ENCODE measurements around the gene HLA-DPA1.

HLA-DPA1 gene

DNA sequence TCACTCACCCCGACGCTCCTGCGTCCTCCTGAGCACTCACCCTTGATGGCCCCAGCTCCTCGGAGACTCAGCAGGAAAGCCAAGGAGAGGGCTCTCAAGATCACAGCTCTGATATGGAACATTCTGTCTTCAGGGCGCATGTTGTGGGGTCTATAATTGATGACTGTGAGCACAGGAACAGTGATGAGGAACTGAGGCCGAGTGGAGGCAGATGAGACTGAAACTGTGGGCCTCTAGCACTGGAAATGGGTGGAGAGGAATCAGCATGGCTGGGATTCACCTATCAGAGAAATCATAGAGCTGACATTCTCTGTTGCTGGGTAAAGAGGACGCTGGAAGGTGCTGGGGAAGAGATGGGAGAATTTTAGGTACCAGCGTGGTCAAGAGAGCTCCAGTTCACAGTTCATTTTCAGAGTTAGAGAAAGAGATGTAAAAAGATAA is at the start of gene HLA-DPA1:
Gene HLA-DPA1, minus strand, starts transcription at position 219 of the 441 bp plus-strand sequence.
- H3K4me3 ChIP-seq (ENCODE audit: low read depth, low read length): no peak within 1 kb of the TSS
- TF ChIP-seq, protein P1, sequence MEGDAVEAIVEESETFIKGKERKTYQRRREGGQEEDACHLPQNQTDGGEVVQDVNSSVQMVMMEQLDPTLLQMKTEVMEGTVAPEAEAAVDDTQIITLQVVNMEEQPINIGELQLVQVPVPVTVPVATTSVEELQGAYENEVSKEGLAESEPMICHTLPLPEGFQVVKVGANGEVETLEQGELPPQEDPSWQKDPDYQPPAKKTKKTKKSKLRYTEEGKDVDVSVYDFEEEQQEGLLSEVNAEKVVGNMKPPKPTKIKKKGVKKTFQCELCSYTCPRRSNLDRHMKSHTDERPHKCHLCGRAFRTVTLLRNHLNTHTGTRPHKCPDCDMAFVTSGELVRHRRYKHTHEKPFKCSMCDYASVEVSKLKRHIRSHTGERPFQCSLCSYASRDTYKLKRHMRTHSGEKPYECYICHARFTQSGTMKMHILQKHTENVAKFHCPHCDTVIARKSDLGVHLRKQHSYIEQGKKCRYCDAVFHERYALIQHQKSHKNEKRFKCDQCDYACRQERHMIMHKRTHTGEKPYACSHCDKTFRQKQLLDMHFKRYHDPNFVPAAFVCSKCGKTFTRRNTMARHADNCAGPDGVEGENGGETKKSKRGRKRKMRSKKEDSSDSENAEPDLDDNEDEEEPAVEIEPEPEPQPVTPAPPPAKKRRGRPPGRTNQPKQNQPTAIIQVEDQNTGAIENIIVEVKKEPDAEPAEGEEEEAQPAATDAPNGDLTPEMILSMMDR (IDR thresholded peaks at IDR 0.05; ENCODE audit: low read depth, low read length, missing control alignments): no peak
- in situ Hi-C loops (cut with HindIII; ENCODE audit: low sequenced_read_pairs): no loop called here
- DNase-seq (ENCODE audit: low read depth): no peak

DNA sequence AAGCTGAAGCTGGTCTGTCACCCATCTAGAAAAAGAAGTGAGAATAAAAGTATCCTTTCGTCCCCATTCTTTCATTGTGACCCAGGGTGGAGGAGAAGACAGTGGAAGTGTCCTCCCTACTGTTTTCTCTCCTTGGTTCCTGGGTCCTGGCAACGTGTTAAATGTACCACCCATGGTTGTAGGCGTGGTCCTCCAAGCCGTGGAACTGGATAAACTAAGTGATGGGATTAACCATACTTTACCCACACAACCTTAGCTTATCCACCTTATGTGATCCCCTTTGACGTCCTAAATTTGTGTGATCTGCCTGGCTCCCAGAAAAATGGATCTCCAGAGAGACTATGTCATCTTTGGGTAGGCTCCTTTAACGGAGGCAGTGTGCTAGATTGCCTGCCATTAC is 49.7 kb upstream of the HLA-DPA1 start:
- TF ChIP-seq, protein P1 (IDR thresholded peaks at IDR 0.05; ENCODE audit: low read depth, low read length, missing control alignments): no peak
- in situ Hi-C loops (cut with HindIII; ENCODE audit: low sequenced_read_pairs): no loop called here
- no peak overlapping the region for H3K4me3 ChIP-seq (ENCODE audit: low read depth, low read length)
- DNase-seq (ENCODE audit: low read depth): no peak

DNA sequence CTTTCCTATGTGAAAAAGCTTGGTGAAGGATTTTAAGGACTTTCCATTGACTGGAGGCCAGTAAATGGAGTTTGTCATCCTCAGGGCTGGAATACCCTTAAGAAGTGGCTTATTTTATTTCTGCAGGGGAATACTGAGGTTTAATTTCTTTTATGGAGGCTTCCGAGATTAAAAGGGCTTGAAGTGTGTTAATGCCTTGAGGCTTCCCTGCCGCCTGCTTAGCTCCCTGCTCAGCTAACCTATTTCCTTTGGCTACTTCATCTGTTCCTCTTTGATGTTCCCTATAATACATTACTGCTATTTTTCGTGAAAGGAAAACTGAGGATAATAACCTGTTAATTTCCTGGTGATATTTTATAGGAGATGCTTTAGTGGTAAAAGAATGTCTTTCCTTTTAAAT is 46.6 kb upstream of the HLA-DPA1 start:
- H3K4me3 ChIP-seq (ENCODE audit: low read depth, low read length): no peak overlapping the region
- TF ChIP-seq, protein P1 (IDR thresholded peaks at IDR 0.05; ENCODE audit: low read depth, low read length, missing control alignments): no peak
- in situ Hi-C loops (cut with HindIII; ENCODE audit: low sequenced_read_pairs): no loop called here
- DNase-seq (ENCODE audit: low read depth): no peak

DNA sequence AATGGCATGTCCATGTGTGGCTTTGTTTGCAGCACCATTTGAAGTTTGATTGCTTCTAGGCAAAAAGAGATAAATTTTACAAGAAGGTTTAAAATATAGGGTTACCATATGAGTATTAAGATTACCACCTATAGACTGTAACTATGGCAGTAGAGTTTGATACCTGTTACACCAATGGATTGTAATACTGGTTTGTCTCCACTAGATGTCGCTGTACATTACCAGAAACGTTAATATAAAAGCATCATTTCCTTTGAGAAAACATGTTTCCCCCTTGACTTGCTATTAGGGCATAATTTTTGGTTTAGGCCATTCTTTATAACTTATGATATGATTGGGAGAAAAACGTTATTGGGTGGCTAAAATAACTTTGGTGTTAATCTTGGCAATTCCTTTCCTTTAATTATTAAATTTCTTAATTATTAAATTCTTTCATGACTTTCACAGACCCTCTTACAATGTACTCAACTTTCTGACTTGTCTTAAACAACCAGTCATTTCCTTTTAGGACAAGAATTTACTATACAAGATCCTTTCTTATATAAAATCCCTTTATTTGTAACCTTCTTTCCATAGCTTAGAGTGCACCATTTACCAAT is 45.2 kb upstream of the HLA-DPA1 start:
- DNase-seq (ENCODE audit: low read depth): peak; percentile 43
- in situ Hi-C loops (cut with HindIII; ENCODE audit: low sequenced_read_pairs): no loop called here
- TF ChIP-seq, protein P1 (IDR thresholded peaks at IDR 0.05; ENCODE audit: low read depth, low read length, missing control alignments): peak; percentile 47
- H3K4me3 ChIP-seq (ENCODE audit: low read depth, low read length): no peak overlapping the region

DNA sequence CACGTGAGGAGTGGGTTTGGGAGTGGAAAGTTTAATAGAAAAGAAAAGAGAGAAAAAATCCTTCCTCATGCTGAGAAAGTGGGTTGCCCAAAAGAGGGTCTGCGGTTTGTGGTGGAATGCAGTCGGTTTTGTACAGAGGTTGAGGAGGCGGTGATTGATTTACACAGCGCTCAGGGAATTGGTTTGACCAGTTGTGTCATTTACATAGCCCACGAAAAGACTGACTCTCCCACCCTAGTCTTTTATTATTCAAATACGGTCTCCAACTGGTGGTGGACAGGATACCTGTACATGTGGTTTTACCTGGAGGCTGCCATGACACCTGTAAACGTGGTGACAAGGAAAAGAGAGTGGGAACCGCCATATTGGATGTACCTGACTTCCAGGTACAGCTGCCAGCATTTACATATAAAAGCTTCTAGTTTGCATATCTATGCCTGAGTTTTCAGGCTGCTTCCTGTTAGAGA is 44.4 kb upstream of the HLA-DPA1 start:
- TF ChIP-seq, protein P1 (IDR thresholded peaks at IDR 0.05; ENCODE audit: low read depth, low read length, missing control alignments): no peak
- DNase-seq (ENCODE audit: low read depth): no peak
- no peak overlapping the region for H3K4me3 ChIP-seq (ENCODE audit: low read depth, low read length)
- in situ Hi-C loops (cut with HindIII; ENCODE audit: low sequenced_read_pairs): no loop called here

DNA sequence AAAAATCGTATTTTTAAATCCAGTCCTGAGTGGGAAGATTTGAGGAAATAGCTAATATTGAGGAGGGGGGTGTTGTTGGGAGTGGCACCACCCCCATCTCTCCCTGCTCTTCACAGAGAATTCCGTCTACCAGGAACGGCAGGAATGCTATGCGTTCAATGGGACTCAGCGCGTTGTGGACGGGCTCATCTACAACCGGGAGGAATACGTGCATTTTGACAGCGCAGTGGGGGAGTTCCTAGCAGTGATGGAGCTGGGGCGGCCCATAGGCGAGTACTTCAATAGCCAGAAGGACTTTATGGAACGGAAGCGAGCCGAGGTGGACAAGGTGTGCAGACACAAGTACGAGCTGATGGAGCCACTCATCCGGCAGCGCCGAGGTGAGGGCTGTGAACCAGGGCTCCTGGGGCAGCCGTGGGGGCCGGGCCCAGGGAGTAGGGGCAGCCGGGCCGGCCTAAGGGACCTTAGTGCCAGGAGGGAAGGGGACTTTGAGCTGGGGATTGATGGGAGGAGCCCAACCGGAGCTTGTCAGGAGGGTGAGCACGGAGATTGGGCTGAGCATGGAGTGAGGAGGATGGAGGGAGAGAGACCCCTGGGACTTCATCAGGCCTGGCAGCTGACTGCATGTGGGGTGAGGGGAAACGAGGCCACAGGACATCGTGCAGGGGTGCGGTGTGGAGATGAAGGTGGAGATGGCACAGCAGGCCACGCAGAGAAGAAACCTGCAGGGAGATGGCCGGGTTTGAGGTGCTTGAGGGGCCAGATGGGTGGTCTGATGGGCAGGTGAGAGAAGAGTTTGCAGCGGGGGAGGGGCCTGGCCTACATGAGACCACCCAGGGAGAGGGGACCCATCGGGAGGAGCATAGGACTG is 43.6 kb upstream of the HLA-DPA1 start:
- in situ Hi-C loops (cut with HindIII; ENCODE audit: low sequenced_read_pairs): no loop called here
- no peak overlapping the region for H3K4me3 ChIP-seq (ENCODE audit: low read depth, low read length)
- TF ChIP-seq, protein P1 (IDR thresholded peaks at IDR 0.05; ENCODE audit: low read depth, low read length, missing control alignments): no peak
- DNase-seq (ENCODE audit: low read depth): no peak

All from astrocyte of the cerebellum (primary cell).